ENCODE measurements around the gene GUCY2D.
A peak's percentile ranks its signal among the peaks of the same experiment; 100 is the strongest.

GUCY2D gene

DNA sequence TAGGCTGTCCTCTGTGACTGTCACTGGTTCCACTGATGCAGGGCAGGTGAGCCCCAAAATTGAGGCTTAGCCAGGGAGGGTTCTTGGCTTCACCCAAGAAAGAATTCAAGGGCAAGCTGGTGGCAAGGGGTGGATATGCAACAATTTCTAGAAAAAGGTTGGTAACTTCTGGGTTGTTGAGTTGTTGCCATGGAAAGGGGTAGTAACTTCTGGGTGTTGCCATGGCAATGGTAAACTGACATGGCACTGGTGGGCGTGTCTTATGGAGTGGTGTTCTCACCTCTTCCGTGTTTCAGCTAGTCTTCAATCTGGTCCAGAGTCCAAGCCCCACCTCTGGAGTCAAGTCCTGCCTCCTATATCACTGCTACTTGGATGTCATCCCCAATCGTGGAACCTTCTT is 9.5 kb upstream of the GUCY2D start:
- no peak for DNase-seq

DNA sequence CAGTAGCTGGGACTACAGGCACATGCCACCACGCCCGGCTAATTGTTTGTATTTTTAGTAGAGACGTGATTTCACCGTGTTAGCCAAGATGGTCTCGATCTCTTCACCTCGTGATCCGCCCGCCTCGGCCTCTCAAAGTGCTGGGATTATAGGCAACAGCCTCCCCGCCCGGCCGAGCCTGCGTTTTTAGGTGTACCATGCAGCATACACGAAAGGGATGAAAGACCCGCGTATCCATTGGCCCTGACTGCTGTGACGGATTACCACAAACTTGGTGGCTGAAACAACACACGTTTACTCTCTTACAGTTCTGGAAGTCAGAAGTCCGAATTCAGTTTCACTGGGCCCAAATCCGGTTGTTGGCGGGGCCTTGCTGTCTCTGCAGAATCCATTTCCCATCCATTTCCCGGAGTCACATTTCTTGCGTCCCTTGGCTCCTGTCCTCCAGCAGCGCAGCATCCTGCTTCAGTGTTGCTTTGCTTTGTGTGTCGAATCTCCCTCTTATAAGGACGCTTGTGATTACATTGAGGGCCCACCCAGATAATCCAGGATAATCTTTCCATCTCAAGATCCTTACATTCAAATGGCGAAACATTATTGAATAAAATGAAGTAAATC is 8.3 kb upstream of the GUCY2D start:
- no peak for DNase-seq

DNA sequence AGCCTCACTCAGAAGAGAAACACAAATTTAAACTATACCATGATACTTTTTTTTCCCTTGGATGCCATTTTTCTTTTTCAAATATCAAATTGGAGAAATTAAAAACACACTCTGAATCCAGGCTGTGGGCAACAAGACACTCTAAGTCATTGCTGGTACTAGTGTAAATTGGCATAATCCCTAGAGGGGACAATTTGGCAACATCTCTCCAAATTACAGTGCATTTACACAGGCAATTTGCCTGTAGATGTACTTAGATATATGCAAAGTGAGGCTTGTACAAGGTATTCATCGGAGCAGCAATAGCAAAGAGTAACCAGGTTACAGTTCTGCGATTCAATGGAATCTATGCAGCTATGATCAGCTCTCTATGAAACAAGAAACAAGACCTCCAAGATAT is 6.7 kb upstream of the GUCY2D start:
- DNase-seq = no peak

DNA sequence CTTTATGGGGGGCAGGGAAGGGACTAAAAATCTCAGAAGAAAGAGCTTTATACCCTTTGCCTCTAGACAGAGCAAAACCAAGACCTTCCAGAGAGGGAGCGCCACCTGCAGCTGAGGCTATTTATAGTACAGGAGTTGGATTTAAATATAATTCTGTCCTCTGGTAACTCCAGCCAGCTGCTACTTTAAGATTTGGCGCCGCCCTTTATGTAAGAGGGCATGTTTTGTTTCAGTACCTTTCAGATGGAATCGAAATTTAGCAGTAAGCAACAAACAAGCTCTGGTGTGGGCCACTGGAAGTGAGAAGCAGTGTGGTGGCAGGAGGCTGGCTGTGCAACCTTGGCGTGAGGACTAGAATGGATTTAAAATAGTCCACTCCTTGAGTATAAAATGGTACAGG is 5.2 kb upstream of the GUCY2D start:
- DNase-seq = peak; percentile 88

DNA sequence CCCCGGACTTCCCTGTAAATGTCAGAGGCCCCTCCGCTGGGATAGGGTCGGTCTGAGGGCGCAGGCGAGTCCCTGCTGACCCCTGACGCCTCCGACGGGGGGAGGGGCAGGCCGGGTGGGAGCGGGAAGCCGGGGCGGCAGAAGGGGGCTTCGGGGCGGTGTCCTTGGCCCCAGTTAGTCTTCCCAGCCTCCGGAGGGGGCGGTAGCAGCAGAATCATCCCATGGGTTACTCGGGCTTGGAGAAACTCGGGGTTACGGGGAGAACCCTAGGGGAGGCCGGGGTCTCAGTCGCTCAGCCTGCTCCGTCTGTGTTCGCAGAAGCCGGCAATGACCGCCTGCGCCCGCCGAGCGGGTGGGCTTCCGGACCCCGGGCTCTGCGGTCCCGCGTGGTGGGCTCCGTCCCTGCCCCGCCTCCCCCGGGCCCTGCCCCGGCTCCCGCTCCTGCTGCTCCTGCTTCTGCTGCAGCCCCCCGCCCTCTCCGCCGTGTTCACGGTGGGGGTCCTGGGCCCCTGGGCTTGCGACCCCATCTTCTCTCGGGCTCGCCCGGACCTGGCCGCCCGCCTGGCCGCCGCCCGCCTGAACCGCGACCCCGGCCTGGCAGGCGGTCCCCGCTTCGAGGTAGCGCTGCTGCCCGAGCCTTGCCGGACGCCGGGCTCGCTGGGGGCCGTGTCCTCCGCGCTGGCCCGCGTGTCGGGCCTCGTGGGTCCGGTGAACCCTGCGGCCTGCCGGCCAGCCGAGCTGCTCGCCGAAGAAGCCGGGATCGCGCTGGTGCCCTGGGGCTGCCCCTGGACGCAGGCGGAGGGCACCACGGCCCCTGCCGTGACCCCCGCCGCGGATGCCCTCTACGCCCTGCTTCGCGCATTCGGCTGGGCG is 542 bp downstream of the GUCY2D start:
- DNase-seq = no peak

DNA sequence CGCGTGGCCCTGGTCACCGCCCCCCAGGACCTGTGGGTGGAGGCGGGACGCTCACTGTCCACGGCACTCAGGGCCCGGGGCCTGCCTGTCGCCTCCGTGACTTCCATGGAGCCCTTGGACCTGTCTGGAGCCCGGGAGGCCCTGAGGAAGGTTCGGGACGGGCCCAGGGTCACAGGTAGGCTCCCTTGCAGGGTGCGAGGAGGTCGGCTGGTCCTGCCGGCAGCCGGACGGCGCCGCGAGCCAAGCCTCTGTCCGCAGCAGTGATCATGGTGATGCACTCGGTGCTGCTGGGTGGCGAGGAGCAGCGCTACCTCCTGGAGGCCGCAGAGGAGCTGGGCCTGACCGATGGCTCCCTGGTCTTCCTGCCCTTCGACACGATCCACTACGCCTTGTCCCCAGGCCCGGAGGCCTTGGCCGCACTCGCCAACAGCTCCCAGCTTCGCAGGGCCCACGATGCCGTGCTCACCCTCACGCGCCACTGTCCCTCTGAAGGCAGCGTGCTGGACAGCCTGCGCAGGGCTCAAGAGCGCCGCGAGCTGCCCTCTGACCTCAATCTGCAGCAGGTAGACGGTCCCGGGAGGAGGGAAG is 1.3 kb downstream of the GUCY2D start:
- DNase-seq = no peak

DNA sequence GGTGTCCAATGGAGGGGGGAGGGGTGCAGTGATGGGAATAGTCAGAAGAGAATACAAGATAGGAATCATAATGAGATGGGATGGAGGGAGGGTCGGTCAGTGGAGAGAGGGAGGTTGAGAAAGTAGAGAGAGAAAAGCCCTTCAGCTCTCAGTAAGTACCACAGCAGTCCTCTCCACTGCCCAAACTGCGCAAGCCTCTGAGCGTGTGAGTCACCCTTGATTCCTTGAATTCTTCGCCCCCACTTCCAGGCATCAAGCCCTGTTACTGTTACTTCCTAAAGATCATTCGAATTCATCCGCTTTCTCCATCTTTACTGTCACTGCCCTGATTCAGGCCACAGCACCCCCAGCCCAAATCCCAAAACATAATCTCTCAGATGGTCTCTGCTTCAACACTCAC is 2.5 kb downstream of the GUCY2D start:
- no peak for DNase-seq

DNA sequence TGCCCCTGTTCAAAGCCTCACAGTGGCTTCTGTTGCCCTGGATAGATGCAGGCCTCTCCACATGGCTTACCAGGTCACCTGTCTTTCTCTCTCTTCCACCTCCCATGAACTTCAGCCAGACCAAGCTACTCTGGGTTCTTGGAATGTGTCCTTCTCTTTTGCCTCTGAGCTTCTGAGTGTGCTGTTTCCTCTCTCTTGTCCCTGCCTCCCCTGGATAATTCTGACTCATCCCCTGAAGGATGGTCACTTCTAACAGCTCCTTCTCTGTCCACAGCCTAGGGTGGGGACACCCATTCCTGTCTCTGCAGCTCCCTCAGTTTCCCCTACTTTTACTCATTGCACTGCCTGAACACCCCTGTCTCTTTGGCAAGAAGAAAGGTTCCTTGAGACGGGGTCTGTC is 2.9 kb downstream of the GUCY2D start:
- no peak for DNase-seq

DNA sequence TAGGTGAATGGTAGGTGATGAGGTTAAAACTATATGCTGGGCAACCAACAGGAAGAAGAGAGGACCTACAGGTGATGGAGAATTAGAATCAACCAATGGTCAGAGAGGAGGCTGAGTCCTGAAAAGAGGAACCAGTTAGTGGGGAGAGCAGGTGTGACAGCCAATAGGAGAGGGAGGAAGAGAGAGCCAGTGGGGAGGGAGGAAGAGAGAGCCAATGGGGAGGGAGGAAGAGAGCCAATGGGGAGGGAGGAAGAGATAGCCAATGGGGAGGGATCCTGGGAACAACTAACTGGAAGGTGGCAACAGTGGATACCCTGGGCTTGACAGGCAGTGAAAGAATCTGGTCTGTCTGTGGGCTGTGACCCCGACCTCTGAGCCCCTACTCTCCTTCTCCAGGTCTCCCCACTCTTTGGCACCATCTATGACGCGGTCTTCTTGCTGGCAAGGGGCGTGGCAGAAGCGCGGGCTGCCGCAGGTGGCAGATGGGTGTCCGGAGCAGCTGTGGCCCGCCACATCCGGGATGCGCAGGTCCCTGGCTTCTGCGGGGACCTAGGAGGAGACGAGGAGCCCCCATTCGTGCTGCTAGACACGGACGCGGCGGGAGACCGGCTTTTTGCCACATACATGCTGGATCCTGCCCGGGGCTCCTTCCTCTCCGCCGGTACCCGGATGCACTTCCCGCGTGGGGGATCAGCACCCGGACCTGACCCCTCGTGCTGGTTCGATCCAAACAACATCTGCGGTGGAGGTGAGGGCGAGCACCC is 3.7 kb downstream of the GUCY2D start:
- no peak for DNase-seq

DNA sequence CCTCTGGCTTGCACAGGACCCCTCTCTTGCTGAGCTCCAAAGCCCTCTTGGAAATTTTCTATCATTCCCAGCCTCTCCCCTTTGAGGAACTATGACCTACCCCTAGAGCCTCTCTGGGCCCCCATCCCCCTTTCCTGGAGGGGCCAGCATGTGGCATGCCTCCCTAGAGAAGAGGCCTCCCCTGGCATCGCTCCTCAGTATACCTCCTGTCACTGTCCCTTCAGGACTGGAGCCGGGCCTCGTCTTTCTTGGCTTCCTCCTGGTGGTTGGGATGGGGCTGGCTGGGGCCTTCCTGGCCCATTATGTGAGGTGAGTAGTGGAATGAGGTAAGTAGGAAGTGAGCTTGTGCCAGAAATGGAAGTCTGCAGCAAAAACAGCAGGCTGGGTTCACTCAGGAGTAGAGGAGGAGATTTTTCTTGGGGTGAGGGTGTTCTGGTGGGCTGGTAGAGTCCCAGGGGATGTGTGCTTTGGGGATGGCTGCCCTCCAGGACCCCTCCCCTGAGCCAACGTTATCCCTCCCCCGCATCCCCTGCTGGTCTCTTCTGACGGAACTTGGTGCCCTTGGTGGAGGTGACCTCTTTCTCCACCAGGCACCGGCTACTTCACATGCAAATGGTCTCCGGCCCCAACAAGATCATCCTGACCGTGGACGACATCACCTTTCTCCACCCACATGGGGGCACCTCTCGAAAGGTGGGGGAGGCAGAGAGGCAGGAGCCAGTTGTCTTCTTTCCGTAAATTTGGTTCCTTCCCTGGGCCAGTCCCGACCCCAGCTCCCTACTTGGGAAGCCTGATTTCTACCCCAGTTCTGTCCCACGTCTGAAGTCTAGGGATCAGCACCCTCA is 4.6 kb downstream of the GUCY2D start:
- no peak for DNase-seq

DNA sequence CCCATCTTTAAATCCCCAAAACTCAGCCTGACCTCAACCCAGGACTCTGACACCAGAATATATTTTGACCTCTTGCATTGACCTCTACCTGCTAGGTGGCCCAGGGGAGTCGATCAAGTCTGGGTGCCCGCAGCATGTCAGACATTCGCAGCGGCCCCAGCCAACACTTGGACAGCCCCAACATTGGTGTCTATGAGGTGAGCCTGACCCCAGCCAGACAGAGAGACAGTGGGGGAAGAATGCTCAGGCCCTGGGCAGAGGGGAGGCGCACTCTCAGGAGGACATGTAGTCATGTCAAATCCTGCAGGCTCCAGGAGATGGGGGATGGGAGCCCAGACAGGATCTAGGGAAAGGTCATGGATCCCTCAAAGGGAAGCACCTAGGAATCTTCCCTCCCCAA is 5.4 kb downstream of the GUCY2D start:
- no peak for DNase-seq

DNA sequence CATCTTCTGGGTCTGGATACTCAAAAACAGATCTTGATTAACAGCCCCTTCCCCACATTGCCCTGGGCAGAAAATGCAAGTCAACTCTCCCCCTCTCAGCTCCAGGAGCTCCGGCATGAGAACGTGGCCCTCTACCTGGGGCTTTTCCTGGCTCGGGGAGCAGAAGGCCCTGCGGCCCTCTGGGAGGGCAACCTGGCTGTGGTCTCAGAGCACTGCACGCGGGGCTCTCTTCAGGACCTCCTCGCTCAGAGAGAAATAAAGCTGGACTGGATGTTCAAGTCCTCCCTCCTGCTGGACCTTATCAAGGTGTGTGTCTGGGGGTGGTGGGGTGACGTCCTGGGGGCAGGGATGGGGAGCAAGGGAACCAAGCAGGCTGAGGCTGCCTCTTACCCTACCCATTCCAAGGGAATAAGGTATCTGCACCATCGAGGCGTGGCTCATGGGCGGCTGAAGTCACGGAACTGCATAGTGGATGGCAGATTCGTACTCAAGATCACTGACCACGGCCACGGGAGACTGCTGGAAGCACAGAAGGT is 9.7 kb downstream of the GUCY2D start:
- no peak for DNase-seq

DNA sequence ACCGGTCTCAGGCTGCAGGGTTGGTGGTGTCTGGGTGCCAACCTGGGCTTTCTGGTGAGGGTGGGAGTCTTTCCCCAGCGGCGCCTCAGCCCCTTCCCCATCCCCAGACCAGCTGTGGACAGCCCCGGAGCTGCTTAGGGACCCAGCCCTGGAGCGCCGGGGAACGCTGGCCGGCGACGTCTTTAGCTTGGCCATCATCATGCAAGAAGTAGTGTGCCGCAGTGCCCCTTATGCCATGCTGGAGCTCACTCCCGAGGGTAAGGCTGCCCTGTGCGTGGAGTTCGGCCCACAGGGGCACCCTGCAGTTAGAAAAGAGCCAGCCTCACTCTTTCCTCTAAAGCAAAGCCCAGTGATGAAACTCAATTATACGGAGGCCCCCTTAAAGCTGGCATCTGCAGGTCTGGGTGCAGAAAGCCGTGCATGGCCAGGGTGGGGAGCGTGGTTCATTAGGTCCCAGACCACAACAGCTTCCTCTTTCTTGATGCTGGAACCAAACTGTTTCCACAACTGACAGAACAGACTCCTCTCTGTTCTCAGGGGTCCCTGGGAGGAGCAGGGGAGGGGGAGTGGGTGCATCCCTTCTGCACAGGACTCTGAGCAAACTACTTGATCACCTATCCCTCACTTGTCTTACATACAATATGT is 10.7 kb downstream of the GUCY2D start:
- no peak for DNase-seq

DNA sequence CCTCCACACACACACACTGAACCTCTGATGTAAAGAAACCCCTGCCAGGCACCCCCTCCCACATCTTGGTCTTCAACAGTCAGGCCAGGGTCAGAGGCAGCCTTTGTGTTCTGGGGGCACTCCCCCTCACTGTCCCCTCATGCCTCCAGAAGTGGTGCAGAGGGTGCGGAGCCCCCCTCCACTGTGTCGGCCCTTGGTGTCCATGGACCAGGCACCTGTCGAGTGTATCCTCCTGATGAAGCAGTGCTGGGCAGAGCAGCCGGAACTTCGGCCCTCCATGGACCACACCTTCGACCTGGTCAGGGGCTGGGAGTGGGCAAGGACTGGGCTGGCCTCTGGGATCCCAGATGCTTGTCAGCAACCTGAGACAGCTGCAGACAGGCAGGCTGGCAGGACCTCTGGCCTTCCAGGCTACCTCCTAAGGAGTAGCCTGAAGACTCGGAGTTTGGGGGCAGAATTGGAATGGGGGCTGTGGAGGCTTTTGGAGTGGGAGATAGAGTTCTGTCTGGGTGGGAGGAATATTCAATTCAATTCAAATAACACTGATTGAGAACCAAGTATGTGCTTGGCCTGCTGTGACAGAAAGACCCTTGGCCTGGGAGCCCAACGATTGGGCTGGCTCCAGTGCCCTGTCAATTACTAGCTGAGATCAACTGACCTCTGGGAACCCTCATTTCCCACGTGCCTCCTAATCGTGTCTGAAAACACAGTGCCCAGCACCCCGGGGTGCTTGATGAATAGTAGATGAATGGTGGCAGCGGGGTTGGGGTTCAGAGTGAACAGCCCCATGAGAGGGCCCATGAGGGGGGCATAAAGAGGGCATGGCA is 11.5 kb downstream of the GUCY2D start:
- no peak for DNase-seq

DNA sequence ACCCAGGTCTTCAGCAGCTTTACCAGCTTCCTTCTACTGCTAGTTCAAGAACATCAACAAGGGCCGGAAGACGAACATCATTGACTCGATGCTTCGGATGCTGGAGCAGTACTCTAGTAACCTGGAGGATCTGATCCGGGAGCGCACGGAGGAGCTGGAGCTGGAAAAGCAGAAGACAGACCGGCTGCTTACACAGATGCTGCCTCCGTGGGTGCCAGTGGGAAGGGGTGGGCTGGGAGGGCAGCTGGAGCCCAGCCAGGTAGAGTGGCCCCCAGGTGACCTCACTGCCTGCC is 12.1 kb downstream of the GUCY2D start:
- no peak for DNase-seq

DNA sequence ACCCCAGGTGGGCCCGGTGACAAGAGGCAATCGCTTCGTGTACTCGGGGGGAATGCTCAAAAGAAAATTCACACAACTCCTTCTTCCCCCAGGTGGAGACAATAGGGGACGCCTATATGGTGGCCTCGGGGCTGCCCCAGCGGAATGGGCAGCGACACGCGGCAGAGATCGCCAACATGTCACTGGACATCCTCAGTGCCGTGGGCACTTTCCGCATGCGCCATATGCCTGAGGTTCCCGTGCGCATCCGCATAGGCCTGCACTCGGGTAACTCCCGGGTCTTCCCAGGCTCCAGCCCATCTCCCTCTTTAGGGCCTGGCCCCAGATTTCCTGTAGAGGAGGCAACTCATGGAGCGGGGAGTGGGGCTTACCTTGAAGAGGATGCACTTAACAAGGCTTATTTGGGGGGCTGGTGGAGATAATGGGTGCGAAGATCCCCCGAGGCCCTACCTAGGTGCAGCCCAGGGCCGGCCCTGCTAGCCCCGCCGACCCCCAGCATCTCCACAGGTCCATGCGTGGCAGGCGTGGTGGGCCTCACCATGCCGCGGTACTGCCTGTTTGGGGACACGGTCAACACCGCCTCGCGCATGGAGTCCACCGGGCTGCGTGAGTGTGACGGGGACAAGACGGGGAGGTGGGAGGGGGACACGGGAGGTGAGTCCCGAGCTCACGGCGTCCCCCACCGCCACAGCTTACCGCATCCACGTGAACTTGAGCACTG is 13.0 kb downstream of the GUCY2D start:
- DNase-seq = no peak

DNA sequence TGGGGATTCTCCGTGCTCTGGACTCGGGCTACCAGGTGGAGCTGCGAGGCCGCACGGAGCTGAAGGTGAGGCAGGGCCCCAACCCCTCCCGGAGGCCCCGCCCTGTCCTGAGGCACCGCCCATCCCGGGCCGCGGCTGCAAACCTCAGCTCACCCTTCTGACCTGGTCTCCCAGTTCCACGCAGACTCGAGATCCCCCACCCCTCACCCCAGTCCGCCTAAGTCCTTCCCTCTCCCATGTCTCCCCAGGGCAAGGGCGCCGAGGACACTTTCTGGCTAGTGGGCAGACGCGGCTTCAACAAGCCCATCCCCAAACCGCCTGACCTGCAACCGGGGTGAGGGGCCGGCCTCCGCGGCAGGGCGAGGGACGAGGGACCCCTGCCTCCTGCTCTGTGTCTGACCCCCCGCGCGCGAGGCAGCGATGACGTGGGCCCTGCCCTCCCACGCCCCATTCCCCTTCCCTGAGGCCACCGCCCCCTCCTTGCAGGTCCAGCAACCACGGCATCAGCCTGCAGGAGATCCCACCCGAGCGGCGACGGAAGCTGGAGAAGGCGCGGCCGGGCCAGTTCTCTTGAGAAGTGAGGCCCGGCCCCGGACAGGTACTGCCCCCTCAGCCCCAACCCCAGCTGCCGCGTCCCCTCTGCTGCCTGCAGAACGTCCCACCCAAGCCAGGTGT is 13.7 kb downstream of the GUCY2D start:
- no peak for DNase-seq

DNA sequence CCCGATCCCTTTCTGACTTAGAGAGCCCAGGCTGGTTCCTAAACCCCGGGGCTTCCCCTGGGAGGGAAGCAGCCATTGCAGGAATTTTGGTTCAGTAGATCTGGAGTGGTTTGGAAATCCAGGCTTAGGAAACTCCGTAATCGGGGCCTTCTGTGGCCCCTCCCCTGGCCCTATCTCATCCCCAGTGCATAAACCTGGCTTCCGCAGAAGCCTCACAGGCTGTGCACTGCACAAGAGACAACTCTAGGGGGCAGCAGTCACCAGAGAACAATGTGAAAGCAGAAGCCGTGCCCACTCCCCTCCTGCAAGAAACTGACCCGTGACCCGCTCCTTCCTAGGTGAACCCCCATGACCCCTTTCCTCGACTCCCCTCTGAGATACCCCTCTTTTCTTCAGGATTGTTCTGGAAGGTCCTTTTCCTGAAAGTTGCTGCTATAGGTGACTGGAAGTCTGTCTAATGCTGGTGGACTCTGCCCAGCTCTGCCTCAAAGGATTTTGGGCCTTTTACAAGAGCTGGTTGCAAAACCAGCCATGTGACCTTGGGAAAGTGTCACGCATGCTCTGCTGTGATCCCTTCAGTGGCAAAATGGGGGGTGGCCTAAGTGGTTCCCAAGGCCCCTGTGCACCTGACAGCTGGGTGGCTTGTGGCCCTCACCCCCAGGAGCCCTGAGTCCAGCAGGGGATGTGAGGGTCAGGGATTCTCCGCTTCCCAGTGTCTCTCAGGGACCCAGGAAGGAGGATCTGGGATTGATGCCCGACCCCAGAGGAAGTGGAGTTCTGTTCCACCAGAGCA is 14.4 kb downstream of the GUCY2D start:
- peak; percentile 36 for DNase-seq

DNA sequence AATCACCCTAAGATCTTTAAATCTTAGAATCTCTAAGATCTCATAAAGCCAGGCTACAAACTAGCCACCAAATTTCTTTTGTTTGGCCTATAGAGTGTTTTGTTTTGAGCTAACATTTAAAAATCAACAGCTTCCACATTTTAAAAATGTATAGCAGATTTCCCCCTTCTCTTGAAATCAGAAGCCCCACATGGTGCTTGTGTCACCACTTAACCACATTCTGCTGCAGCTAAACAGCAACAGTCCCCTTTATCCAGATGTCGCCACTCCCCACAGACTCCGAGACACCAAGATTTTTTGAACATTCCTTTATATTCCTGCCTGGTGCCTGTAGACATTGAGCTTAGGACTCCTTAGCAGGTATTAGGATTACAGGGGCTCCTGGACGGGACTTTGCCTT is 16.0 kb downstream of the GUCY2D start:
- no peak for DNase-seq

All from RPMI8226 (cell line).